Adrenal gland (tissue), 5 donors: Measurements from ENCODE around the gene MCF2L.

ENCODE experiments used
- POLR2A ChIP-seq, 2 donors: fragments of 450-650 bp; IDR thresholded peaks; one replicate each; pipeline ENCODE4 v1.6.1; 2017; ENCODE audit warnings: antibody characterized with exemption in 2 of 2, mild to moderate bottlenecking in 2 of 2, moderate library complexity in 1 of 2
- TF ChIP-seq, protein P1 (sequence below), 6 experiments: fragments of 450-650 bp in 4 of 6; fragments of 200-600 bp in 2 of 6; sonication (generic) in 1 of 6; IDR thresholded peaks; 1 replicate in 5 of 6; 2 replicates in 1 of 6; pipeline versions ENCODE4 v1.5.1 to v1.8.0; 2016 to 2021; ENCODE audit warnings: antibody characterized with exemption in 6 of 6, mild to moderate bottlenecking in 2 of 6, moderate library complexity in 1 of 6
- donor health status: DM: no; HTN: no; CAD: no.

DNA sequence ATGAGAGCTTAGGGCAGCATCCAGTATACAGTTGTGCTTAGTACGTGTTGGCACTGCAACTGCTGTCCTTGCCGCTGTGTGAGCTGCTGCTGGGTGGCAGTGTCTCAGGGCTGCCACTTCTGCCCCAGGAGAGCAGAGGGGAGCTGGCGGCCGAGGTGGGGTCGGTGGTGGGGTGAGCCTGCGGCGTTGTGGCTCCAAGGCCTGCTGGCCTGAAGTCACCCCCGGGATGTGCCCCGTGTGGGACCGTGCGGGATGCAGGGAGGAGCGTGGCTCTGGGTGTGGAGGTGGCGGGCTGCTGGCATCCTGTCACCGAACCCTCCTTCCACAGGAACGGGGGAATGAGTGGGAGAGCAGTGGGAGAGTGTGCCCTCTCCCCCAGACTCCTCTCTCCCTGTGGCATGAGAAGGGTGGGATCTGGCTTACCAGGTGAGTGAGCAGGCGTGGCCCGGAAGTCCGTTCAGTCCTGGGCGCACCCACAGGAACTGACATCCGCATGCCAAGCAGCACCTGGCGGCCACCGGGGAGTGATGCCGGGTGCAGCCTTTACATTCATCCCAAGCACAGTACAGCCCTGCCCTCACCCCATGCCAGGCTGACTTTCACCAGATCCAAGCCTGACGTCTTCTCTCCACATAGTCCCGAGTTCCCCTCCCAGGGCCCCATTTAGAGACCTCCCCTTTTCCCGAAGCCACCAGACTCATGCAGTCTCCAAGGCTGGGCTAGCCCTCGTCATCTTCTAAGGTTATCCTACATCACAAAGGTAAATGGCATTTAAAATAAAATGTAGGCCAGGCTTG lies 26.6 kb downstream of the MCF2L start:
- TF ChIP-seq, protein P1, sequence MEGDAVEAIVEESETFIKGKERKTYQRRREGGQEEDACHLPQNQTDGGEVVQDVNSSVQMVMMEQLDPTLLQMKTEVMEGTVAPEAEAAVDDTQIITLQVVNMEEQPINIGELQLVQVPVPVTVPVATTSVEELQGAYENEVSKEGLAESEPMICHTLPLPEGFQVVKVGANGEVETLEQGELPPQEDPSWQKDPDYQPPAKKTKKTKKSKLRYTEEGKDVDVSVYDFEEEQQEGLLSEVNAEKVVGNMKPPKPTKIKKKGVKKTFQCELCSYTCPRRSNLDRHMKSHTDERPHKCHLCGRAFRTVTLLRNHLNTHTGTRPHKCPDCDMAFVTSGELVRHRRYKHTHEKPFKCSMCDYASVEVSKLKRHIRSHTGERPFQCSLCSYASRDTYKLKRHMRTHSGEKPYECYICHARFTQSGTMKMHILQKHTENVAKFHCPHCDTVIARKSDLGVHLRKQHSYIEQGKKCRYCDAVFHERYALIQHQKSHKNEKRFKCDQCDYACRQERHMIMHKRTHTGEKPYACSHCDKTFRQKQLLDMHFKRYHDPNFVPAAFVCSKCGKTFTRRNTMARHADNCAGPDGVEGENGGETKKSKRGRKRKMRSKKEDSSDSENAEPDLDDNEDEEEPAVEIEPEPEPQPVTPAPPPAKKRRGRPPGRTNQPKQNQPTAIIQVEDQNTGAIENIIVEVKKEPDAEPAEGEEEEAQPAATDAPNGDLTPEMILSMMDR (IDR thresholded peaks at IDR 0.05) = no peak
- no peak for TF ChIP-seq POLR2A (IDR thresholded peaks at IDR 0.05)
